HTERT RPE-1 (cell line): ENCODE results near the gene C1orf21.

ENCODE experiments used
- in situ Hi-C: fragments of 300-500 bp; cut with MboI; formaldehyde crosslinking; loops from 4 replicates; pipeline ENCODE4 v1.14.3; 2020; ENCODE audit warnings: low sequenced_read_pairs

Gene C1orf21

DNA sequence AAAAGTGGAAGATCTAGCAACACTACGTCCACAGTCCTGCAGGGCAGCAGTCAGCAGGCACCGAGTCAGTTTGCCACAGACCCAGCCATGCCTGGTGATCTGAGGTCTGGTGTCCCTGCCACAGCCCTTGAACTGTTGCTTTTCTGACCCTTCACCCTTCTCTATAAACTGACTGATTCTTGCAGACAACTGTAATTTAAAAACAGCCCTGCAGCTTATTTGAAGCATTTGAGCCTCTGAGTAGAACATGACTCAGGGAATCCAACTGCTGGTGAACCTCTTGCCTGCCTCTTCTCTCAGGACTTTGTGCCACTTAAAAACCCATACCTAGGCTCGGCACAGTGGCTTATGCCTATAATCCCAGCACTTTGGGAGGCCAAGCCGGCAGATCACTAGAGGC is 260.6 kb downstream of the C1orf21 start:
- in situ Hi-C loops: no loop called here

DNA sequence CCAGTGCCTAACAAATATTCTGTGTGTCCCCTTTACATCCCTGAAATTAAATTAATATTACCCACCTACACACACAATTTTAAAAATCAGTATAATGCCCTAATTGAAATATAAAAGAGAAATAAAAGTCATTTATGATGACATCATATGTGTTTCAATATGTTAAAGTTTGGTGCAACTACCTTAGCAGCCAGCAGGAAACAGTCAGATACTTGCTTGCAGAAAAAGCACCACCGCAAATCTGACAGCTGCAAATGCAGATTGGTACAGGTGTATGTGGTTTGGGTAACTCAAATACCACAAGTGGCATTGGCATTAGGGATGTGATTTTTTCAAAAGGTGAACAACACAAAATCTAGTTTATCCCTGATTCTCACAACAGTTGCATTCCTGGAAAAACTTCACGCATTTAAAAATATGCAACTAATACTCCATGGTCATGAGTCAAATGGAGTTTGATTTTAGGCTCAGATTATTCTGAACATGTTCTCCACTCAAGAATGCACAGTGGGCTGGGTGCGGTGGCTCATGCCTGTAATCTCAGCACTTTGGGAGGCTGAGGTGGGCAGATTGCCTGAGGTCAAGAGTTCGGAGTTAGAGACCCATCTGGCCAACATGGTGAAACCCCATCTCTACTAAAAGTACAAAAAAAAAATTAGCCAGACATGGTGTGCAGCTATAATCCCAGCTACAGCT is 261.5 kb downstream of the C1orf21 start:
- in situ Hi-C loops: no loop called here

DNA sequence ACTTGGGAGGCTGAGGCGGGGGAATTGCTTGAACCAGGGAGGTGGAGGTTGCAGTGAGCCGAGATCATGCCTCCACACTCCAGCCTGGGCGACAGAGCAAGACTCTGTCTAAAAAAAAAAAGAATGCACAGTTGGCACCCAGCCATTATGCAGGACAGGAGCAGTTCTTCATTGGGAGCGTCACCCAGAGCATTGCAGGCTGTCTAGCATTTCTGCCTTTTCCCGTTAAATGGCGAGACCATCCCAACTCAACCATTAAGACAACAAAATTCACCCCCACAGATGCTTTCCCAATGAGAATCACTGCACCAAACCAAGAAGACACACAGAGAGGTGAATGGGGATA is 262.0 kb downstream of the C1orf21 start:
- in situ Hi-C loops: no loop called here

DNA sequence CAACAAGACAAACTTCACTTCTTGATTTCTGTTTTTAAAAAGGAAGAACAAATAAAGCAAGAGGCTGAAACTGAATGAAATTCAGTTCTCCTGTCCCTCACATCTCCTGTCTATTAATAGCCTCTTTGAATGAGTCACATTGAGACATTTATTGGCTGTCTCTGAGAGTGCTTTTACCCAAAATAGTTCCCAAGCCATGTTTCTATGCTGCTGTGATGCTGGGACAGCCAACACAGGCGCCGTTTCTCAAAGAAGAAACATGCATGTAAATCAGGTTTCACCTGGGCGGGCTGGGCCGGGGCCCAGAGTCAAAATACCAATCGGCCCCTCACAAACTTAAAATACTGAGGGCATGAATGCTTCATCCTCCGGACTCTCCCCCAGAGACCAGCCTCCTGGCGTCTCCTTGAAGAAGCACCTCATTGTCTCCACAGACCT is 262.6 kb downstream of the C1orf21 start:
- in situ Hi-C loops: no loop called here

DNA sequence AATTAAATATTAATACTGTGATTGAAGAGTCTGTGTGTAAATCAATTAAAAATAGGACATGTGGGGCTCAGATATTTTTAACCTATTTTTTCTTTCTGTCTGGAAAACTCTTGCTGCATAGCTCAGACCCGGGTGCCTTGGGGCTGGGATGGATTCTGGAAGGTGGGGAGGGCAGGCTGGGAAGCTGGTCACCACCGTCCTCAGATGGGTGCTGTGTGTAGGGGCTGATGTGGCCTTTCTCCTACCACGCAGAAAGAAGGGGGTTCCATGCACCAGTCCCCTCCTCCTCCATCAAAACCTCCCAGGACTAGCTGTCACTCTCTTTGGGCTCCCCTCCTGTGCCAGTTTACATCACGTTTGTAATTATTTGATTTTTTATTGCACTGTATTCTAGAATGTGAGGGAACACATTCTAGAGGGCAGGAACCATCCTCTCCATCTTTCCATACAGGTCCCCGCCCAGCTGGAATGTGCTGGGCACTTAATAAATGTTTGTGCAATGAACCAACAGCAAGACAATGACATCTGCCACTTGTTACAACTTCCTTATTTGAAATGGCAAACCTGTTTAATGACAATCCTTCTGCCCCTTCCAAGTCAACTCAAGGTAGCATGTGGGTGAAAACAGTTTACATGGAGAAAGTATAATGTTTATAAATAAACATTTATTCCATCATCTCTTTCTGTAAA is 263.5 kb downstream of the C1orf21 start:
- in situ Hi-C loops: no loop called here

DNA sequence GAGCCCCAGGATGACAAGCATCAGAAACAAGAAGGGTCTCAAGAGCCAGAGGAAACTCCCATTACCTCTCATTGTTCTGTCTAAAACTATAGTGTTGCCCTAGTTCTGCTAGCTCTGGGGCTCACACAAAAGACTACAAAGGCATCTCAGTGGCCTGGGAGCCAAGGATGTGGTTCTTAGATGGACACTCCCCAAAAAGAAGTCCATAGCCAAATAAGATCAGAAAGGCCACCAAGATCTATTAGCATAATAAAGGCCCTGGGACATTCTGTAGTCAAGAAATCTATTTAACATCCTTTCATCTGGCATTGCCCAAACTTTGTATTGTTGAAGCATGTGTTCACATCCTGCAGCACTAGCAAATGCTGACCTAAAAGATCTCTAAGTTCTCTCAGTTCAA is 268.4 kb downstream of the C1orf21 start:
- in situ Hi-C loops: no loop called here

DNA sequence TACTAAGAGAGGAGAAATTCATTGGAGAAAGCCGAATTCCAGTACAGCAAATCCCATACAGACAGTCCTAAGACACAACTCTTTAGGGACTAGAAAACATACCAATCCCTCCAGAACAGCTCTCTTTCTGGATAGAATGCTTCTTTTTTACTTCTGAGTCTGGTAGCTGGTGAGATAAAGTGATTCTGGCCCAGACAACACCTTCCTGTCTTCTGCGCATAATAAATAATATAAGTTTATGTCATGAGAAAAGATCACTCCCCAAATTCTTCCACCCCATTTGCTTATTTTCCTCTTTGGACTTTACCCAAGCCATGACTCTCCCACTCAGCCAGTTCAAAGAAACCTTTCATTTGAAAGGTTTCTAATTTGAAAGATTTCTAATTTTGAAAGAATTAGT is 269.4 kb downstream of the C1orf21 start:
- in situ Hi-C loops: no loop called here

DNA sequence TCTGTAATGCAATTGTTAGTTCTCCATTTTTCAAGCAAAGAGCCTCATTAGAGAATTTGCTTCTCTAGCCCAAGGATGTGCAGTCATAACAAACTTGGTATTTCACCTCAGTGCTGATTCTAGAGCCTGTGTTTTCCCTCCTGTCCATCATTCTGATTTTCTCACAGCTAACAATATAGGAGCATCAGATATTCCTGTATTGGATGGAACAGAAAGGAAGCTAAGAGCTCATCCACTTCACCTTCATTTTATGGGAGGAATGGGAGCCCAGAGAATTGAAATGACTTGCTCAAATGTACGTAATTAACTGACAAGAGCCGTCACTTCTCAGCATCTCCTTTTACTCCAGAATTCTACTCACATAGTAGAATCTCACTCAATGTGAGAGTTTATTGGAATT is 271.2 kb downstream of the C1orf21 start:
- in situ Hi-C loops: no loop called here

DNA sequence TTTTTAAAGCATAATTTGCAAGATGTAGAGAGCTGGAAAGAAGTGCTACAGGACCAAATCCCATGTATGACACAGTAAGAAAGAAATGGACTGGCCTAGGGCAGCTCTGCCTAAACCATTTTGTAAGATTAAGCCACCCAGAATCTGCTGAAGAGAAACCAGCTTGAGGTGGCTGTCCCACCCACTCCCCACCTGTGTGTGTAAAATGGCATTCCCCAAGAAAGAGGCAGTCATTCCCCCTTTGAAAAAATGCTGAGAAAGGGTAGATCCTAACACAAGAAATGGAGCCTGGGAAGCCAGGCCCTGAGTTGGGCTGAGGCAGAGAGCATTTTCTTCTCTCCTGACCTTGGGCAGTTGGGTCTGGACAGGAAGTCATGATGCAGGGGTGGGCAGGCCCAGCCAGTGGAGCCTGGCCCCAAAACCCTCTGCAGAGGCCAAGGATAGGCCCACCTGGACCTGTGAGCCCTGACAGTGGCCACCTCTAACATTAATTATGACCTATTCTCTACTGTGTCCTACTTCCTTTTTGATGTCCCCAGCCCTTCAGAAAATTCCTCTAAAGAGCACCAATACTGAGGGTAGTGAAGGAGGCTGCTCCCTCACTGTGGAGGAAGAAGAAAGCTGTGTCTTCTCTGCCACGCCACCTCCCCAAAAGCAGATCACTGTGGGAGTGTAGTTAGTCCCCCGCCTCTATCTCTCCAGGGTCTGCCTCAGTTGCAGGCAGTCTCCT is 273.8 kb downstream of the C1orf21 start:
- in situ Hi-C loops: no loop called here

DNA sequence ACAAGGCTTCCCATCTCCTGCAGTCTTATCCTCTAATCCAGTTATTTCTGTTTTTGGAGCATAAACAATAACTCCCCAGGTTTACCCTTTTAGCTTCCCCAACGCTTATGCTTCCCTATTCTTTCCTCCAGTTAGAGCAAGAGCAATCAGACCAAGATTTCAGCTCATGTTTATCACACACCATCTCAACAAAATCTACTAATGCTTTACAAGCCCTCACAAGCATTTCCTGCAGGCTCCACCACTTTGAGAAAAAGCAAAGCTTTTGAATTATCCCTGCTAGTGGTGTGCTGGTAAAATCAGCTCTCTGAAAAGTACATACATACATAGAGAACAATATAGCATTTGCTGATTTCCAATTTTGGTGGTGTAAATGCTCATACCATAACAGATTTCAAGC is 275.0 kb downstream of the C1orf21 start:
- in situ Hi-C loops: no loop called here

DNA sequence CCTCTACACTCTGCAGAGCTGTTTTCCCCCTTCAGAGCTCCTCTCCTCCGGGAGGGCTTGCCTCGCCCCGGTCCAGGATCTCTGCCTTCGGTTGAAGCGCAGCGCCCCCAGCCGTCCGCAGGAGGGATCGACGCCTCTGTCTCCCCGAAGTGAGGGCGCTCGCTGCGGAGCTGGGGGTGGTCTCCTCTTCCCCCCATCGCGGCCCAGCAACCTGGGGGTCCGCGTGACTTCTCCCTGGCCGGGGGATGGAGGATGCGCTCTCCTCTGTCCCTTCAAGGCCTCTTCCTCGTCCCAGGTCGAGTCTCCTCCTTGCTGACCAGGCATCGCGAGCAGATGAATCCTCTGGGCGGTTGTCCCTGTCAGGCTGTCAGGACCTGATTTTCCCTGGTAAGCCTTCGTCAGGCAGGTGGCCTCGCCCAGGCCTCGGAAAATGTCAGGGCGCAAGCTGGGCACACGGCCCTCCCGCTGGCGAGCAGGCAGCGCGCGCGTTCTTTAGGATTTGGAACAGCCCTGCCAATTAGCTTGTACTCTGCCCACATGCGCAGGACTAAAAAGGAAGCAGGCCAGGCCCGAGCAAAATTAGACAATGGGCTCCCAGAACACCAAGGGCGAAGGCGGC is 277.3 kb downstream of the C1orf21 start:
- in situ Hi-C loops: no loop called here

DNA sequence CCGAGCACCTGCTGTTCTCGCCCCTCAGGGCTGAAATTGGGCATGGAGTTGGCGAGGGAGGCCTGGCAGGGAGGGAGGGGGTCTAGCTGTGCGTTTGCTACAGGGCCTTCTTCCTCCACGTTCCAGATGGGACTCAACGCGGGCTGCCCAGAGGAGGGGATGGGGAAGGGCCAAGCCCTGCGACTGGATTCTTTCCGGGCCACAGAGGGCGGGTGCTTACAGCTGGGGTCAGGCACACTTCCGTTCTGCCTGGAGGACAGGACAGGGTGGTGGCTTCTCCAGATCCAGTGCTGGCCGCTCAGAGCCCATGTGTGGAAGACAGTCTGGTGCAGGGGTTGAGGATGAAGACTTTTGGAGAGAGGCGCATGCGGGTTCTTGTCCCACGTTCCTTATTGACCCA is 277.8 kb downstream of the C1orf21 start:
- in situ Hi-C loops: no loop called here

DNA sequence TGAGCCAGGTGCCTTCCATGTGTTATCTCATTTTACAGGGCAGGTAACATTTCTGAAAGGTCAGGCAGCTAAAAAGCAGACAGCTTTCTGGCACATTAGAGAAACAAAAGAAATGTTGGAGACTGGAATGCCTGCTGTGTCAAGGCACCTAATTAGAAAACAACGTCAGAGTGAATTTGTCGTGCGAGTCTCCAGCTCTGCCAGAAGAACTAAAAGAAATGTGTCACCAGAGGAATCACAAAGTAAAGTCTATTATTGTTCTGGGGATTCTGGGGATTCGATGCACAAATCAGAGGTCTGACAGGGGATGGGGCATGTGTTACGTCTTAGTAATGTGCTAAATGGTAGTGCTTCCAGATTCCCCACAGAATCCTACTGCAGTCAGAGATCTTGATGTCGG is 278.5 kb downstream of the C1orf21 start:
- in situ Hi-C loops: no loop called here

DNA sequence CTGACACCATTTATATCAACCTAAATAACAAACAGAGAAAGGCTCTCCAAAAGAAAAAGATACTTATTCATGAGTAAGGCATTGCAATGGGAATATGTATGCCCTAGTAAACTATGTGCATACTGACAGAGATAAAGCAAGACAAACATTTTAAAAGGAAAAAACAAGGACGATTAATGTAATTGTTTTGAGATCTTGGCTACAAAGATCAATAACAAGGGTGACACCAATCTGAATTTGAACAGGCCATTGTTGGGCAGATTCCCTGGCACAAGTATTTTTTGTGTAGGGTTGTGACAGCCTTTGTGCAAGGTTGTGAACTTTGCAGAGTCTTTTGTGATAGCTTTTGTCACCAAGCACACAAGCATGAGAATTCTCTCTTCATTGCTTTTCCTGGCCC is 282.6 kb downstream of the C1orf21 start:
- in situ Hi-C loops: no loop called here

DNA sequence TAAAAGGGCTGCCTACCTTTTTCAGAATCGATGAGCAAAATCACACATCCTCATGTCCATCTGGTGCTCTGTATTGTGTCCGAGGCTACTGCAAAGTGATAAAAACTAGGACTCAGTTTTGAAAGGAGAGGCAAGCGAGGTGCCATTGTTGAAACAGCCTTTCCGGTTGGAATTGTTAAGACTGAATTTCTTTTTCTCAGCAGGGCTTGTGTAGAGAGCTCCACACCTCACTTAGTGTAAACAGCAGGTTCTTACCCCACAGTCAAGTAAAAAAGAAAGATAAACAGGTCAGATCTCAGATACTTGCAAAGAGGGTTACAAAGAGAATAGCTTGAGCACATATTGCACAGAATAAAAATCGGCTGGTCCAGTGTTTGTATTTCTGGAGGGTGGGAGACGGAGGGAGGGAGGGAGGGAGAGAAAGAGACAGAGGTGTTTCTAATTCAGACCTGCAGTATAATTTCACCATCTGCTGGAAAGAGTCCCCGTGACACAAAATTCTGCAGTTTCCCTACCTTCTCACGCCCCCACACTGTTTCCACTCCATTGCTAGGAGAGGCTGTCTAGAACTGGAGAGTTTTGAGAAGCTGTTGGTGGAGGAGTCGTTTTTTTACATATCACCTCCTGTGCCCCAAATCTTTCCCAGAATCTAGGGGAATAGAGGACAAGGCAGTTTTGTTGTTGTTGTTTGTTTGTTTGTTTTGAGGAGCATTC is 285.3 kb downstream of the C1orf21 start:
- in situ Hi-C loops: no loop called here

DNA sequence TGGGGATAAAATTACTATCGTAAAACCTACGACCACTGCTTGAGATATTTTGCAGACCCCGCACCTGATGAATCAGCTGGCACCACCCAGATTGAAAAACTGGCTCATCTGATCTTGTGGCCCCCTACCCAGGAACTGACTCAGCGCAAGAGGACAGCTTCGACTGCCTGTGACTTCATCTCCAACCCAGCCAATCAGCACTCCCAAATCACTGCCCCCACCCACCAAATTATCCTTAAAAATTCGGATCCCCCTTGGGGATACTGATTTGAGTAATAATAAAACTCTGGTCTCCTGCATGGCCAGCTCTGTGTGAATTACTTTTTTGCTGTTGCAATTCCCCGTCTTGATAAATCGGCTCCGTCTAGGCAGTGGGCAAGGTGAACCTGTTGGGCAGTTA is 286.5 kb downstream of the C1orf21 start:
- in situ Hi-C loops: no loop called here

DNA sequence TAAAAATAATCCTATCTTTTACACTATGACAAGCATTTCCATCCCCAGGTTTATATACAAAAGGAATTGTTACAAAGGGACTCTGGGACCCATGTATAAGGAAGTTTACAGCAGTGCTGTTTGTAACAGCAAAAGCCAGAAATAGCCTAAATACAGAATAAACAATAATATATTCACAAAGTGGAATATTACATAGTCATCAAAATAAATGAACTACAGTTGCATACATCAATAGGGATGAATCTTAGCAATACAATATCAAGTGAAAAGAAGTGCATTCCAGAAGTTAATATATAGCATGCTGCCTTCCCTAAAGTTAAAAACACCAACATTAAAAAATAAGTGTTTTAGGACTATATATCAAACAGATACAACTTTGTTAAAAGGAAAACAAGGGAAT is 290.5 kb downstream of the C1orf21 start:
- in situ Hi-C loops: no loop called here
